ENCODE data around the gene DCP1A. TPM values are rescaled to one million over a fixed set of nuclear protein-coding genes. Genes with fewer than 3 reads are reported as not detected.

The DCP1A gene
- total and polyA plus RNA-seq, 9 of the 15 experiments (the other 6 are each of a cell fraction or from before 2014, with no cell fraction given): 6.6 to 33.7 (median 13.3) TPM

DNA sequence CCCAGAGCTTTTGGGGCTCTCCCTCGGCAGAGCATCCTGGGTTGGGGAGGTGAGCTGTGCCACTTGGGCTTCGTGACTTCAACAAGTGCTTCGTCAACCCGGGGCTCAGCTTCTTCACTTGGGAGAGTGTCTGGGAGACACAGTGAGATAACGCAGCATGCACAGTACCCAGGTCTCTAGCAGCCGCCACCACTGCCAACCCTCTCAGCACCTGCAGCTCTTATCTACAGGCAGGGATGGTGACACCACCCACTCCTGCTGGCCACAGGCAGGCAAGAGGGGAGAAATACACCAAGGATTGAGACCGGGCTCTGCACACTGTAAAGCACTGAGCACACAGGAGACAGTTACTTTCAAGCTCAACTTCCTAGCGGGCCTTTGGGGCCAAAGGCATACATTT, 103.1 kb downstream of the DCP1A start:
- peaks cover 78% of the 10 kb centered on the region for H3K79me2 ChIP-seq (ENCODE audit: control insufficient read depth, insufficient read depth, low read length)
- peaks cover 9 to 23% of the 10 kb centered on the region in 2 experiments; a peak in 4 of 5 replicates for H3K4me1 ChIP-seq (replicated peaks in 1 of 2; ENCODE audit: control insufficient read depth in 2 of 2, insufficient read depth in 2 of 2, low read length in 2 of 2)
- H3K27ac ChIP-seq (ENCODE audit: extremely low read depth, low read depth, low read length): no peak overlapping the region
- peak overlapping the region in 1 of 2 experiments; percentile 83; a peak in 2 of 4 replicates for H3K9ac ChIP-seq (ENCODE audit: insufficient read depth in 1 of 2, low read depth in 2 of 2, low read length in 2 of 2)
- no peak overlapping the region for H2AFZ ChIP-seq (ENCODE audit: low read depth, low read length)
- DNase-seq (ENCODE audit: extremely low read depth in 1 of 4, low spot score in 3 of 4) (no peak), ATAC-seq (no peak), FAIRE-seq (no peak)
- intact Hi-C loops (cut with micrococcal nuclease): no loop called here
- no peak for TF ChIP-seq KHSRP (IDR thresholded peaks at IDR 0.05)
- TF ChIP-seq BRCA1 (IDR thresholded peaks at IDR 0.05): no peak
- TF ChIP-seq BRCA1 (CRISPR knock-in tag; IDR thresholded peaks at IDR 0.05): 0 out of 2 replicates have a peak, but pooled peaks have one; percentile 20
- CTCF ChIA-PET (ENCODE audit: low intra/inter-chr PET ratio): no interaction called here
- no TSS peak for BruUV-seq (replicated peaks)
- H3K4me2 ChIP-seq (ENCODE audit: insufficient read depth, low read length): no peak overlapping the region
- H4K20me1 ChIP-seq (replicated peaks; ENCODE audit: control insufficient read depth, insufficient read depth, low read length): peaks cover 30% of the 10 kb centered on the region
- H3K36me3 ChIP-seq (ENCODE audit: control insufficient read depth, insufficient read depth, low read length): peaks cover 75% of the 10 kb centered on the region; the same call in 2 of the 3 replicates
- H3K4me3 ChIP-seq: no peak overlapping the region
- WGBS (ENCODE audit: insufficient coverage, low coverage, missing lambda C conversion rate): 96% methylated on average over 7 of the region's 8 CpGs
- in situ Hi-C loops (cut with MboI): no loop called here
- H3K9me3 ChIP-seq (replicated peaks; ENCODE audit: control insufficient read depth, insufficient read depth, low read depth, low read length): no peaks in the 10 kb centered on the region
- no peaks in the 10 kb centered on the region for H3K9me1 ChIP-seq (ENCODE audit: control insufficient read depth, insufficient read depth, low read length)
- no peaks in the 10 kb centered on the region for H3K27me3 ChIP-seq (ENCODE audit: control insufficient read depth in 2 of 2, insufficient read depth in 2 of 2, low read length in 2 of 2)
- POLR2A ChIA-PET: interaction anchor here (0.6 to 0.7 kb wide), 2 partner anchors 10 to 213 kb away, joined by 3 to 4 read pairs; no protein-coding TSS in a partner anchor

DNA sequence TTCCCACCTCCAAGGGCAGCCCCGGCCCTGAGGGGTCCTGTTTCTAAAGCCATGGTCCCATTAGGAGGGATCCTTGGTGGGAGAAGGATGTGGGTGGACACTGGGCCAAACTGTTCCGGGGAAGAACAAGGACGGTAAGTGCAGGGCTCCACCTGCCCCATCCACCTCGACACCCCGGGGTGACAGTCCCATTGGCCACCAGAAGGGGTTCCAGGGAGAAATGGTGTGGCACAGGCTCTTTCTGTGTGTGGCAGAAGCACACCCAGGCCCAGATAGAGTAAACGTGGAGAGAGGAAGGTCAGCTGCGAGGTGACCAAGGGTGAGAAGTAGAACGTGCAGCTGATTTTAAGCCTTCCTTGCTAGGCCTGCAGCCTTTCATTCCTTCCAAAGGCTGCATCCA, 103.6 kb downstream of the DCP1A start:
- intact Hi-C loops (cut with micrococcal nuclease) (no loop called here), in situ Hi-C loops (cut with MboI) (no loop called here)
- Histone ChIP-seq H3K9ac (ENCODE audit: insufficient read depth in 1 of 2, low read depth in 2 of 2, low read length in 2 of 2) (peak overlapping the region in 1 of 2 experiments; percentile 26; a peak in 1 of 4 replicates), H3K4me2 (ENCODE audit: insufficient read depth, low read length) (no peak overlapping the region), H2AFZ (ENCODE audit: low read depth, low read length) (no peak overlapping the region), H3K4me3 (no peak overlapping the region), H3K9me3 (replicated peaks; ENCODE audit: control insufficient read depth, insufficient read depth, low read depth, low read length) (no peaks in the 10 kb centered on the region), H3K9me1 (ENCODE audit: control insufficient read depth, insufficient read depth, low read length) (no peaks in the 10 kb centered on the region), H3K4me1 (replicated peaks in 1 of 2; ENCODE audit: control insufficient read depth in 2 of 2, insufficient read depth in 2 of 2, low read length in 2 of 2) (peaks cover 9 to 23% of the 10 kb centered on the region in 2 experiments; a peak in 4 of 5 replicates), H3K36me3 (ENCODE audit: control insufficient read depth, insufficient read depth, low read length) (peaks cover 80% of the 10 kb centered on the region; the same call in 2 of the 3 replicates), H3K27ac (ENCODE audit: extremely low read depth, low read depth, low read length) (no peak overlapping the region), H3K79me2 (ENCODE audit: control insufficient read depth, insufficient read depth, low read length) (peaks cover 74% of the 10 kb centered on the region), H3K27me3 (ENCODE audit: control insufficient read depth in 2 of 2, insufficient read depth in 2 of 2, low read length in 2 of 2) (no peaks in the 10 kb centered on the region), H4K20me1 (replicated peaks; ENCODE audit: control insufficient read depth, insufficient read depth, low read length) (peaks cover 30% of the 10 kb centered on the region)
- no peak for ATAC-seq
- no TSS peak for BruUV-seq (replicated peaks)
- DNase-seq (ENCODE audit: extremely low read depth in 1 of 4, low spot score in 3 of 4): no peak
- no peak for FAIRE-seq
- ChIA-PET CTCF (ENCODE audit: low intra/inter-chr PET ratio) (no interaction called here), POLR2A (interaction anchor here (0.6 to 1.3 kb wide), 3 partner anchors 11 to 214 kb away, joined by 3 to 4 read pairs (median 3); no protein-coding TSS in a partner anchor)
- WGBS (ENCODE audit: insufficient coverage, low coverage, missing lambda C conversion rate): 86% methylated on average over 4 of the region's 8 CpGs
- TF ChIP-seq NFYB (IDR thresholded peaks at IDR 0.05; ENCODE audit: extremely low read depth, insufficient read length) (no peak), FOXK1 (CRISPR knock-in tag; IDR thresholded peaks at IDR 0.05; ENCODE audit: borderline replicate concordance) (no peak), RBM34 (IDR thresholded peaks at IDR 0.05; ENCODE audit: borderline replicate concordance, insufficient read depth, low read length) (no peak), NFIC (IDR thresholded peaks at IDR 0.05) (no peak), NELFE (IDR thresholded peaks at IDR 0.05; ENCODE audit: insufficient read depth, insufficient read length) (no peak), SOX6 (IDR thresholded peaks at IDR 0.05) (no peak), CBFA2T3 (IDR thresholded peaks at IDR 0.05) (no peak)
- TF ChIP-seq, protein P1, sequence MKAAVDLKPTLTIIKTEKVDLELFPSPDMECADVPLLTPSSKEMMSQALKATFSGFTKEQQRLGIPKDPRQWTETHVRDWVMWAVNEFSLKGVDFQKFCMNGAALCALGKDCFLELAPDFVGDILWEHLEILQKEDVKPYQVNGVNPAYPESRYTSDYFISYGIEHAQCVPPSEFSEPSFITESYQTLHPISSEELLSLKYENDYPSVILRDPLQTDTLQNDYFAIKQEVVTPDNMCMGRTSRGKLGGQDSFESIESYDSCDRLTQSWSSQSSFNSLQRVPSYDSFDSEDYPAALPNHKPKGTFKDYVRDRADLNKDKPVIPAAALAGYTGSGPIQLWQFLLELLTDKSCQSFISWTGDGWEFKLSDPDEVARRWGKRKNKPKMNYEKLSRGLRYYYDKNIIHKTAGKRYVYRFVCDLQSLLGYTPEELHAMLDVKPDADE (conservative IDR thresholded peaks at IDR 0.05; ENCODE audit: control insufficient read depth, low read depth, low read length): no peak
- TF ChIP-seq, protein P2, sequence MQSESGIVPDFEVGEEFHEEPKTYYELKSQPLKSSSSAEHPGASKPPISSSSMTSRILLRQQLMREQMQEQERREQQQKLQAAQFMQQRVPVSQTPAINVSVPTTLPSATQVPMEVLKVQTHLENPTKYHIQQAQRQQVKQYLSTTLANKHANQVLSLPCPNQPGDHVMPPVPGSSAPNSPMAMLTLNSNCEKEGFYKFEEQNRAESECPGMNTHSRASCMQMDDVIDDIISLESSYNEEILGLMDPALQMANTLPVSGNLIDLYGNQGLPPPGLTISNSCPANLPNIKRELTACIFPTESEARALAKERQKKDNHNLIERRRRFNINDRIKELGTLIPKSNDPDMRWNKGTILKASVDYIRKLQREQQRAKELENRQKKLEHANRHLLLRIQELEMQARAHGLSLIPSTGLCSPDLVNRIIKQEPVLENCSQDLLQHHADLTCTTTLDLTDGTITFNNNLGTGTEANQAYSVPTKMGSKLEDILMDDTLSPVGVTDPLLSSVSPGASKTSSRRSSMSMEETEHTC (IDR thresholded peaks at IDR 0.05): no peak
- TF ChIP-seq, protein P3, sequence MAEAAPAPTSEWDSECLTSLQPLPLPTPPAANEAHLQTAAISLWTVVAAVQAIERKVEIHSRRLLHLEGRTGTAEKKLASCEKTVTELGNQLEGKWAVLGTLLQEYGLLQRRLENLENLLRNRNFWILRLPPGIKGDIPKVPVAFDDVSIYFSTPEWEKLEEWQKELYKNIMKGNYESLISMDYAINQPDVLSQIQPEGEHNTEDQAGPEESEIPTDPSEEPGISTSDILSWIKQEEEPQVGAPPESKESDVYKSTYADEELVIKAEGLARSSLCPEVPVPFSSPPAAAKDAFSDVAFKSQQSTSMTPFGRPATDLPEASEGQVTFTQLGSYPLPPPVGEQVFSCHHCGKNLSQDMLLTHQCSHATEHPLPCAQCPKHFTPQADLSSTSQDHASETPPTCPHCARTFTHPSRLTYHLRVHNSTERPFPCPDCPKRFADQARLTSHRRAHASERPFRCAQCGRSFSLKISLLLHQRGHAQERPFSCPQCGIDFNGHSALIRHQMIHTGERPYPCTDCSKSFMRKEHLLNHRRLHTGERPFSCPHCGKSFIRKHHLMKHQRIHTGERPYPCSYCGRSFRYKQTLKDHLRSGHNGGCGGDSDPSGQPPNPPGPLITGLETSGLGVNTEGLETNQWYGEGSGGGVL (CRISPR knock-in tag; IDR thresholded peaks at IDR 0.05): no peak

Measured in K562 (cell line).